HCT116 (cell line): ENCODE results near the gene CD74.

Experiments used
- CTCF ChIP-seq, 3 experiments: fragments of 200-600 bp in 1 of 3; sonication (generic) in 1 of 3; IDR thresholded peaks in 2 of 3; conservative IDR thresholded peaks in 1 of 3; 2 replicates each; pipeline ENCODE4 v1.5.1; 2012 to 2017; ENCODE audit warnings: low read depth in 2 of 3, low read length in 2 of 3, antibody characterized with exemption in 1 of 3, borderline replicate concordance in 1 of 3, control low read depth in 1 of 3, mild to moderate bottlenecking in 1 of 3, mixed read lengths in 1 of 3, mixed run types in 1 of 3, moderate library complexity in 1 of 3; ENCODE audit not compliant: insufficient read depth in 1 of 3
- EGR1 ChIP-seq: IDR thresholded peaks from 2 replicates; pipeline ENCODE4 v1.6.1; 2012; ENCODE audit warnings: low read depth
- EZH2 ChIP-seq: fragments of 200-600 bp; sonication (generic); IDR thresholded peaks from 2 replicates; pipeline ENCODE4 v1.6.1; 2017; ENCODE audit warnings: antibody characterized with exemption, mixed run types
- EZH2phosphoT487 ChIP-seq: fragments of 200-600 bp; IDR thresholded peaks from 2 replicates; pipeline ENCODE4 v1.6.1; 2018; ENCODE audit warnings: antibody characterized with exemption, borderline replicate concordance
- POLR2A ChIP-seq: IDR thresholded peaks from 2 replicates; pipeline ENCODE4 v1.7.0; 2011; ENCODE audit warnings: borderline replicate concordance; ENCODE audit not compliant: insufficient read depth, insufficient read length; ENCODE audit errors: extremely low read depth
- POLR2AphosphoS5 ChIP-seq: IDR thresholded peaks from 2 replicates; pipeline ENCODE4 v1.6.1; 2011; ENCODE audit warnings: mild to moderate bottlenecking, low read depth, low read length, moderate library complexity
- SP1 ChIP-seq: IDR thresholded peaks from 2 replicates; pipeline ENCODE4 v1.6.1; 2012; ENCODE audit warnings: low read depth
- SRF ChIP-seq: IDR thresholded peaks from 2 replicates; pipeline ENCODE4 v1.6.1; 2012; ENCODE audit warnings: low read depth
- TCF7L2 ChIP-seq: IDR thresholded peaks from 2 replicates; pipeline ENCODE4 v1.7.0; 2011; ENCODE audit warnings: borderline replicate concordance, inconsistent platforms; ENCODE audit not compliant: insufficient read depth, insufficient read length; ENCODE audit errors: extremely low read depth
- YY1 ChIP-seq: IDR thresholded peaks from 2 replicates; pipeline ENCODE4 v1.6.1; 2011; ENCODE audit warnings: low read length, low read depth, moderate library complexity, mild to moderate bottlenecking; ENCODE audit not compliant: insufficient replicate concordance; ENCODE audit errors: extremely low read depth
- ZNF274 ChIP-seq: fragments of 200-500 bp; sonication (Bioruptor generic); IDR thresholded peaks from 2 replicates; pipeline ENCODE4 v1.6.1; 2014; ENCODE audit warnings: mild to moderate bottlenecking, low read depth, low read length, inconsistent platforms

- TF ChIP-seq CTCF (IDR thresholded peaks at IDR 0.05 in 2 of 3, conservative IDR thresholded peaks at IDR 0.05 in 1 of 3; ENCODE audit: borderline replicate concordance in 1 of 3, insufficient read depth in 1 of 3, low read depth in 2 of 3, low read length in 2 of 3) = no peak
- no peak for TF ChIP-seq YY1
- no peak for TF ChIP-seq EGR1
- no peak for TF ChIP-seq POLR2A
- no peak for TF ChIP-seq EZH2
- no peak for TF ChIP-seq TCF7L2
- TF ChIP-seq EZH2phosphoT487 = no peak
- no peak for TF ChIP-seq ZNF274
- TF ChIP-seq POLR2AphosphoS5 = no peak
- no peak for TF ChIP-seq SRF
- no peak for TF ChIP-seq SP1
These were observed 9.8 kb downstream of the CD74 start for GRCh38 chr5:150402901-150403342.
